Activated B cell treated with CpG ODN at 0.5 μM for 24 hours (primary cell): ENCODE measurements around the gene SPDYC. TPM values are rescaled to one million over a fixed set of nuclear protein-coding genes. Genes with fewer than 3 reads are reported as not detected.

Experiments
- ATAC-seq: fragments of 200-7000 bp; cut with Tn5 transposase; one replicate; pipeline ENCODE4 v1.10.0; 2021; ENCODE audit warnings: low read depth, mild to moderate bottlenecking, moderate library complexity
- CTCF ChIA-PET: fragments of 350-600 bp; sonication (Branson Sonifier 250); formaldehyde crosslinking; loops from one replicate; lab custom pipeline; 2021; ENCODE audit warnings: antibody characterized with exemption; lab: Charles Lee
- POLR2A ChIA-PET: fragments of 350-600 bp; sonication (Branson Sonifier 250); formaldehyde crosslinking; loops from one replicate; lab custom pipeline; 2021; ENCODE audit warnings: antibody characterized with exemption; lab: Charles Lee
- DNase-seq: peaks from one replicate; pipeline ENCODE4 v3.0.0; 2022
- H3K27ac Mint-ChIP-seq: one replicate; pipeline ENCODE4 v1.8.0; 2020; ENCODE audit warnings: mixed read lengths
- H3K27me3 Mint-ChIP-seq: one replicate; pipeline ENCODE4 v1.8.0; 2021; ENCODE audit warnings: mixed read lengths
- H3K36me3 Mint-ChIP-seq: one replicate; pipeline ENCODE4 v1.8.0; 2021; ENCODE audit warnings: low read depth, mixed read lengths
- H3K4me1 Mint-ChIP-seq: one replicate; pipeline ENCODE4 v1.8.0; 2021; ENCODE audit warnings: mixed read lengths
- H3K4me3 Mint-ChIP-seq: one replicate; pipeline ENCODE4 v1.8.0; 2020; ENCODE audit warnings: mild to moderate bottlenecking, mixed read lengths
- H3K9me3 Mint-ChIP-seq: one replicate; pipeline ENCODE4 v1.8.0; 2020; ENCODE audit warnings: mixed read lengths
- intact Hi-C: fragments of 100-400 bp; cut with micrococcal nuclease; formaldehyde crosslinking; loops from one replicate; pipeline ENCODE4 v1.15.1; 2024
- total RNA-seq: library from RNA; stranded (reverse); gene quantifications from 2 replicates; pipeline ENCODE4 v1.2.3, GENCODE V29; 2022
- TF ChIP-seq, protein P1 (sequence below): fragments of 200-600 bp; IDR thresholded peaks from one replicate; pipeline ENCODE4 v1.8.0; 2022; ENCODE audit warnings: antibody characterized with exemption, mild to moderate bottlenecking

SPDYC gene
- total RNA-seq, 1 donor from 2014 or later = not detected

DNA sequence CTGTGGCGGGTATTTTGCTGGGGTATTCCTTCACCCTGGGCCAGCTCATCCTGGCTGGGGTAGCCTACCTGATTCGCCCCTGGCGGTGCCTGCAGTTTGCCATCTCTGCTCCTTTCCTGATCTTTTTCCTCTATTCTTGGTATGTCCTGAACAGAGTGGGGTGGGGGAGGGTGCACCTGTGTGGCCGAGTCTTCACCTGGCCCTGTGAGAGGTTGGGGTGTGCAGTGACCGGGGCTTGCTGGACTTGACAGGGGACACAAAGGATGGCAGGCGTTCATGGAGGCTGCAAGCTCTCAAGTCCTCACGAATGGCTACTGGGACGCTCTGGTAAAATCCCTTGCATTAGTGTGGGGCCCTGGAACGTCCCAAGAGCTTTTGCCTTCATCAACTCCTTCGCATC lies 51.0 kb downstream of the SPDYC start:
- no peaks in the 10 kb centered on the region for H3K27me3 Mint-ChIP-seq
- intact Hi-C loops = no loop called here
- ATAC-seq (no peak), DNase-seq (no peak)
- ChIA-PET POLR2A (no interaction called here), CTCF (no interaction called here)
- H3K36me3 Mint-ChIP-seq = no peaks in the 10 kb centered on the region
- H3K4me3 Mint-ChIP-seq = no peak overlapping the region
- TF ChIP-seq, protein P1, sequence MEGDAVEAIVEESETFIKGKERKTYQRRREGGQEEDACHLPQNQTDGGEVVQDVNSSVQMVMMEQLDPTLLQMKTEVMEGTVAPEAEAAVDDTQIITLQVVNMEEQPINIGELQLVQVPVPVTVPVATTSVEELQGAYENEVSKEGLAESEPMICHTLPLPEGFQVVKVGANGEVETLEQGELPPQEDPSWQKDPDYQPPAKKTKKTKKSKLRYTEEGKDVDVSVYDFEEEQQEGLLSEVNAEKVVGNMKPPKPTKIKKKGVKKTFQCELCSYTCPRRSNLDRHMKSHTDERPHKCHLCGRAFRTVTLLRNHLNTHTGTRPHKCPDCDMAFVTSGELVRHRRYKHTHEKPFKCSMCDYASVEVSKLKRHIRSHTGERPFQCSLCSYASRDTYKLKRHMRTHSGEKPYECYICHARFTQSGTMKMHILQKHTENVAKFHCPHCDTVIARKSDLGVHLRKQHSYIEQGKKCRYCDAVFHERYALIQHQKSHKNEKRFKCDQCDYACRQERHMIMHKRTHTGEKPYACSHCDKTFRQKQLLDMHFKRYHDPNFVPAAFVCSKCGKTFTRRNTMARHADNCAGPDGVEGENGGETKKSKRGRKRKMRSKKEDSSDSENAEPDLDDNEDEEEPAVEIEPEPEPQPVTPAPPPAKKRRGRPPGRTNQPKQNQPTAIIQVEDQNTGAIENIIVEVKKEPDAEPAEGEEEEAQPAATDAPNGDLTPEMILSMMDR = no peak
- H3K27ac Mint-ChIP-seq = no peak overlapping the region
- no peaks in the 10 kb centered on the region for H3K9me3 Mint-ChIP-seq
- peaks cover 10% of the 10 kb centered on the region for H3K4me1 Mint-ChIP-seq

Other genes with a start within 250 kb of the SPDYC start
- 12.0 and 12.6 TPM in 2 replicates for gene PPP2R5B, start 245.5 kb upstream of the SPDYC start, total RNA-seq
- 0.33 and 0.71 TPM in 2 replicates for gene GPHA2, start 234.3 kb upstream of the SPDYC start, total RNA-seq
- 0.20 and 1.5 TPM in 2 replicates for gene MAJIN, start 198.1 kb upstream of the SPDYC start, total RNA-seq
- gene BATF2, start 173.3 kb upstream of the SPDYC start, total RNA-seq = 0.07 and 0.24 TPM in 2 replicates
- 65.6 and 79.4 TPM in 2 replicates for gene ARL2, start 156.1 kb upstream of the SPDYC start, total RNA-seq
- 17.3 and 19.3 TPM in 2 replicates for gene SNX15, start 142.8 kb upstream of the SPDYC start, total RNA-seq
- gene SAC3D1, start 129.0 kb upstream of the SPDYC start, total RNA-seq = 3.8 and 5.4 TPM in 2 replicates
- 11.3 and 13.4 TPM in 2 replicates for gene NAALADL1, start 111.7 kb upstream of the SPDYC start, total RNA-seq
- gene CDCA5, start 86.2 kb upstream of the SPDYC start, total RNA-seq = 2.6 and 3.4 TPM in 2 replicates
- 35.7 and 36.6 TPM in 2 replicates for gene ZFPL1, start 86.0 kb upstream of the SPDYC start, total RNA-seq
- 224 and 243 TPM in 2 replicates for gene VPS51, start 74.0 kb upstream of the SPDYC start, total RNA-seq
- 24.6 and 25.4 TPM in 2 replicates for gene TM7SF2, start 58.4 kb upstream of the SPDYC start, total RNA-seq
- 11.3 and 13.4 TPM in 2 replicates for gene ZNHIT2, start 52.5 kb upstream of the SPDYC start, total RNA-seq
- gene FAU, start 48.1 kb upstream of the SPDYC start, total RNA-seq = 1,416 and 1,501 TPM in 2 replicates
- gene MRPL49, start 47.9 kb upstream of the SPDYC start, total RNA-seq = 60.0 and 62.4 TPM in 2 replicates
- 232 and 238 TPM in 2 replicates for gene SYVN1, start 35.7 kb upstream of the SPDYC start, total RNA-seq
- 239 and 260 TPM in 2 replicates for gene CAPN1, start 11.7 kb downstream of the SPDYC start, total RNA-seq
- 37.1 and 43.4 TPM in 2 replicates for gene POLA2, start 91.7 kb downstream of the SPDYC start, total RNA-seq
- 0.18 and 0.83 TPM in 2 replicates for gene CDC42EP2, start 144.6 kb downstream of the SPDYC start, total RNA-seq
- 88.3 and 89.6 TPM in 2 replicates for gene DPF2, start 163.6 kb downstream of the SPDYC start, total RNA-seq
- gene TIGD3, start 184.5 kb downstream of the SPDYC start, total RNA-seq = 1.4 and 1.6 TPM in 2 replicates
- gene SLC25A45, start 212.4 kb downstream of the SPDYC start, total RNA-seq = 11.4 and 12.3 TPM in 2 replicates
- gene FRMD8, start 216.4 kb downstream of the SPDYC start, total RNA-seq = 68.6 and 70.6 TPM in 2 replicates